HEK293T (cell line): ENCODE results near the gene SLC35B4.

ENCODE experiments used
- FOXM1 ChIP-seq: fragments of 450-650 bp; IDR thresholded peaks from 2 replicates; pipeline ENCODE4 v1.6.1; 2017; ENCODE audit warnings: mild to moderate bottlenecking, borderline replicate concordance
- LEF1 ChIP-seq: fragments of 450-650 bp; IDR thresholded peaks from 2 replicates; pipeline ENCODE4 v1.6.1; 2017; ENCODE audit warnings: mild to moderate bottlenecking, borderline replicate concordance
- SP1 ChIP-seq: fragments of 450-650 bp; IDR thresholded peaks from 2 replicates; pipeline ENCODE4 v1.6.1; 2017
- SUZ12 ChIP-seq: fragments of 450-650 bp; IDR thresholded peaks from 2 replicates; pipeline ENCODE4 v1.6.1; 2016; ENCODE audit warnings: mild to moderate bottlenecking
- TARDBP ChIP-seq: fragments of 450-650 bp; IDR thresholded peaks from 2 replicates; pipeline ENCODE4 v1.6.1; 2016

DNA sequence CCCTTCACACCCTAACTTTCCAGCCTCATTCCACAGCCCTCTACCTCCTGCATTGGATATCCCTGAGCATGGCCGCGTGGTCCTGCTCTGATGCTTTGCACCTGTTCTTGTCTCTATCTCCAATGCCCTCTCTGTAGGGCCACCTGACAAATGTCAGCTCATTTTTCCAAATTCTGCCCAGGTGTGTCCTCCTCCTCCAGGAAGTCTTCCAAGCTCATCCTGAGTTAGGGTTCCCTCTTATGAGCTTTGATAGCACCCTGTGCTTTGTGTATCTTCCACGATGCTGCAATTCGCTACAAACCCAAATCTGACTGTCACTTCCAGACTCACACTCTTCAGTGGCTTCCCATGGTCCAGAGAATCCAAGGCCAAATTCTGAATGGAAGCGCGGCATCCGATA lies 14.7 kb upstream of the SLC35B4 start:
- TF ChIP-seq SUZ12, result no peak
- no peak for TF ChIP-seq LEF1
- no peak for TF ChIP-seq FOXM1
- no peak for TF ChIP-seq SP1
- TF ChIP-seq TARDBP, result no peak
